ENCODE results near the gene HOGA1.

DNA sequence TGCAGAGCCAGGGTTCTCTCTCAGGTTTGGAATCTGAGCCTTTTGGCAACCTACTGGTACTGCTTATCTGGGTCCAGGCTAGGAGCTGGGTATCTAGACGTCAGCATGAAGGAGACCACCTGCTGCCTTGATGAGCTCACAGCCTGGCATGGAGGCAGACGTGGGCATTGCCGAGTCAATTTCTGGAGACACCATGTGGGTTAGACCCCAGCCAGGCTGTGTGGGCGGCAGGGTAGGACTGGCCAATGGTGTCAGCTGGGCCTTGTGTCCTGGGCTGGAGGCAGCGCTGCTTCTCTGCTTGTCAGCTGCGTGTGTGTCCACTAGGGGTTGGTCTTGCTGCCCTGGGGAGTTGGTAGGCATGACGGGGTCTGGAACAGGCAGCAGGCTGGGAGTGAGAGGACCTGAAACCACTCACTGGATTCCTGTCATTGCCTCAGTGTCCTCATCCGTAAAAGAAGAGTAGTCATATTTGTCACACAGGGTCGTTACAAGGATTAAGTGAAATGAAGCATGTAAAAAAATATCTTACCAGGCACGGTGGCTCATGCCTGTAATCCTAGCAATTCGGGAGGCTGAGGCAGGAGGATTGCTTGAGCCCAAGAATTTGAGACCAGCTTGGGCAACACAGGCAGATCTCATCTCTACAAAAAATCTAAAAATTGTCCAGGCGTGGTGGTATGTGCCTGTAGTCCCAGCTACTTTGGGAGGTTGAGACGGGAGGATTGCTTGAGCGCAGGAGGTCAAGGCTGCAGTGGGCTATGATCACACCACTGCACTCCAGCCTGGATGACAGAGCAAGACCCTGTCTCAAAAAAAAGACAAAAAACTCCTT, 43.3 kb upstream of the HOGA1 start:
- TF ChIP-seq GATA2 (IDR thresholded peaks at IDR 0.05; ENCODE audit: low read depth, low read length): no peak
- no peak for TF ChIP-seq GATA3 (IDR thresholded peaks at IDR 0.05; ENCODE audit: low read depth, low read length)
